MG63 (cell line): ENCODE results near the gene C13orf42. TPM values are rescaled to one million over a fixed set of nuclear protein-coding genes. Genes with fewer than 3 reads are reported as not detected.
"Not testable (repeated sequence)": the region's sequence is repeated elsewhere in the genome, so short reads cannot be mapped to it uniquely, and the experiment has no call there.

Experiments used
- DNase-seq: peaks from one replicate; pipeline ENCODE4 v3.0.0-alpha.2; 2020
- H3K27me3 ChIP-seq: fragments of 250-450 bp; sonication (Bioruptor Pico); 2 replicates; pipeline ENCODE4 v1.5.1; 2020; ENCODE audit warnings: mild to moderate bottlenecking, moderate library complexity
- H3K36me3 ChIP-seq: fragments of 250-450 bp; sonication (Bioruptor Pico); 2 replicates; pipeline ENCODE4 v1.5.1; 2020; ENCODE audit warnings: mild to moderate bottlenecking, moderate library complexity
- H3K4me3 ChIP-seq: fragments of 250-450 bp; sonication (Bioruptor Pico); 2 replicates; pipeline ENCODE4 v1.5.1; 2020; ENCODE audit warnings: mild to moderate bottlenecking, moderate library complexity
- H3K9me3 ChIP-seq: fragments of 250-450 bp; sonication (Bioruptor Pico); 2 replicates; pipeline ENCODE4 v1.5.1; 2020; ENCODE audit warnings: mild to moderate bottlenecking, moderate library complexity
- total RNA-seq: library from RNA; depleted of rRNA; stranded (reverse); fragments of >200 nt; shearing (Covaris generic); gene quantifications from 2 replicates; pipeline ENCODE4 v1.2.3, GENCODE V29; 2014; ENCODE audit warnings: low replicate concordance

Gene C13orf42
- total RNA-seq, 1 experiment from 2014 or later: not detected

DNA sequence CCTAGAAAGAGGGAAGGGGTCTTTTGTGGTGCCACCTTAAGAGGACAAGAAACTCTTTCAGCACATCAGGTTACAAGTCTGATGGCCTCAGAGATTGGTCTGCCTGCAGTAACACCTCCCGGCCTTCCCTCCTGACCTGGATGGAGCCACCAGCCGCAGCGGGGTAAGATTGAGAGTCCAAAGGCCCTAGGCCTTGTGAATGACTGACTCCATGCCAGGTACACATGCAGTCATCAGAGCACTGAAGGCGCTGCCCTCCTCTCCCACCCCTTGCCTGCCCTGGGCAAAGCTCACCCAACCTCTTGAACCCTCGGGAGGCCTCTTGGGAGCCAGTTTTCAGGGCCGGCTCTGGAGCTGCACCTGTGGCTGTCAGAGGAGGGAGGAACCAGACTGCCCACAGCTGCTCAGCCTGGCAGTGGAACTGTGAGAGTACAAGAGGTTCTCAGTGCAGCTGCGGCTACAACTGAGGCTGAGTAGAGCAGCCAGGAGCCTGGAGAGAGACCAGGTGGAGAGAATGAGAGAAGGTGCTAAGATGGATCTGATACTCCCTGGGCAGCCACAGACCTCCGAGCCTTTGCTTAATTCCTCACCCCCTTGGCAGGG is 23.8 kb upstream of the C13orf42 start:
- Histone ChIP-seq H3K27me3 (no peaks in the 10 kb centered on the region), H3K9me3 (0 out of 2 replicates have a peak, but pooled peaks cover 5% of the 10 kb centered on the region), H3K4me3 (no peak overlapping the region), H3K36me3 (no peaks in the 10 kb centered on the region)
- DNase-seq: no peak

DNA sequence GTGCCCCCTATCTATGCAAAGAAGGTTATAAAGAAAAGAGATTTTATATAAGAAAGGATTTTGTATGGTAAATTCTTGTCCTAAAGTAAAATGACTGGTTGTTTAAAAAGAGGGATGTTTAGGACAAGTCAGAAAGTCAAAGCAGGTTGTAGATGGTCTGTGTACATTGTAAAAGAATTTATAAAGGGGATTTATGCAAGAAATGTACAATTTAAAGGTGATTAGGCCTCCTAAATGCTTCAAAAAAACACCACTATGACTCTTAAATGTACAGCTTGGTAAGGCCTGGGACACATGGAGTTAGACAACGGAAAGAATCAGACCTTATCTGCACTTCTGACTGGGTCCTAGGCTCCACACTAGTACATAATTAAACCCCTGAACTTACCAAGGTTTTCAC is 19.3 kb upstream of the C13orf42 start:
- H3K4me3 ChIP-seq: no peak overlapping the region
- DNase-seq: no peak
- H3K27me3 ChIP-seq: no peaks in the 10 kb centered on the region; the same call in 1 of the 2 replicates
- H3K9me3 ChIP-seq: 0 out of 2 replicates have a peak, but pooled peaks cover 5% of the 10 kb centered on the region
- no peaks in the 10 kb centered on the region for H3K36me3 ChIP-seq

DNA sequence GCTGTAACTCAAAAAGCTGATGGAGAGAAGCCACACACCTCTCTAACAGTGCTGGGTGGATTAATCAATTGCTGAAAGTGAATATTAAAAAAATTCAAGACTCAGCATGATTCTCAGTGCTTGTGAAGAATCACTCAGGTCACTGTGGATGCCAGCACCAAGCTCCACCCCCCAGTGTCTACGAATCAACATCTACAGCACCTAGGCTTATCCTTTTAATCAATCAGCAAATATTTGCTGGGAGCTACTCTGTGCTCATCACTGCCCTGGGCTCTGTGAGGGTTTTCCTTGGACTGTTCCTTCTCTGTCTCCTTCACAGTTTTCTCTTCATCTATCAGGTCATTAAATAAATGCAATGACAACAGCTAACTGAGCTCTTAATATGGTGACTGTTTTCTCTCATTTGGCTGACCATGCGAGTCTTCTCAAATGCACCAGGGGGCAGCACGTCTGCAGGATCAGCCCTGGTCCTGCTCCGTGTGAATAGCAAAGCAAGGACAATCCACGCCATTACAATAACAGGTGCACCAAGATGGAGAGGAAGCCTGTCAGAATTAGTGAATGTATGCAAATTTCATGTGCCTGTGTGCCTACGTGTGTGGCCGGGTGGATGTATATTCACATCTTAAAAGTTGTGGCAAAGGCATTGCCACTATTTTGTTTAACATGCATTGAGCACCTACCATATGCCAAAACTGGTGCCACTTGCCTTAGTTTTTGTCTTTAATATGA is 14.6 kb upstream of the C13orf42 start:
- H3K9me3 ChIP-seq: 0 out of 2 replicates have a peak, but pooled peaks cover 5% of the 10 kb centered on the region
- H3K4me3 ChIP-seq: no peak overlapping the region
- DNase-seq: peak; percentile 28
- H3K36me3 ChIP-seq: no peaks in the 10 kb centered on the region
- H3K27me3 ChIP-seq: peaks cover 17% of the 10 kb centered on the region

DNA sequence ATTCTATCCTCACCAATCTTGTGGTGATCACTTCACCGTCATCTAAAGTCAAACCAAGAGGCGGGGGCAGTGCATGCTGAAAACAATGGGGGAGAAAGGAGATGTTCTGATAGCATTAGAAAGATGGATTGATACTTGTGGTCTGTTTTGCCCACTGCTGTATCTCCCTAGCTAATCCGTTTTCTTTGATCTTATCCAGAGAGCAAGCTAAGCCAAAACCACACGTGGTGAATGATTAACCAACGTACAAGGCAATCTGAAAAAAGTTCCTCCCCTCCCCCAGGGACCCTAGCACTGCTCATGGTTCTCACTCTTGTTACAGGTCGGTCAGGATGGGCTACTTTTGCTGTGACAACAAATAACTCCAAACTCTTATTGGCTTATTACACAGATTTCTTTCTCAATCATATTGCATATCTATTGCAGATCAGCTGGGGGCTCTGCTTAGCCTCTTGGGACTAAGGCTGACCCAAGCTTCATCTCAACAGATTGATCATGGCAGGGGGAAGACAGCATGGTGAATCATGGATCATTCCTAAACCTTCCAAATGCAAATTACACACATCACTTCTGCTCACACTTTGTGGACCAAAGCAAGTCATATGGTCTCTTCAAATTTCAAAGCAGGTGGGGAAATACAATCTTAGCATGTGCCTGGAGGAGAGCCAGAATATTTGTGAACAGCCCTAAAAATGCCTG is 11.9 kb upstream of the C13orf42 start:
- H3K4me3 ChIP-seq: no peak overlapping the region
- H3K9me3 ChIP-seq: no peaks in the 10 kb centered on the region
- H3K36me3 ChIP-seq: no peaks in the 10 kb centered on the region
- peaks cover 17% of the 10 kb centered on the region for H3K27me3 ChIP-seq
- DNase-seq: no peak

DNA sequence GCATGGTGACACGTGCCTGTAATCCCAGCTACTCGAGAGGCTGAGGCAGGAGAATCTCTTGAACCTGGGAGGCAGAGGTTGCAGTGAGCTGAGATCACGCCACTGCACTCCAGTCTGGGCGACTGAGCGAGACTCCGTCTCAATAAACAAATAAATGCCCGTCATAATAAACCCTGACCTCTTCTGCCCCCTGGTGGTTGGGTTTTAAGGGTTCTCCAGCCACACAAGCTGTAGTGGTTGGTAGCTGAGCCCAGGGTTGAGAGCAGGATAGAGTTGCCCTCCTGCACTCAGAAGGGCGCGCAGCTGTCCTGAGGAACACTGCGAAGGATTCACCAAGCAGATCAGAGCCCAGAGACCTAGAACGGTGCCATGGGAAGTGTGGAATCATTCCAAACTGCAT is 9.8 kb upstream of the C13orf42 start:
- DNase-seq, H3K9me3 ChIP-seq, H3K4me3 ChIP-seq, H3K36me3 ChIP-seq: not testable (repeated sequence)
- peaks cover 17% of the 10 kb centered on the region for H3K27me3 ChIP-seq

DNA sequence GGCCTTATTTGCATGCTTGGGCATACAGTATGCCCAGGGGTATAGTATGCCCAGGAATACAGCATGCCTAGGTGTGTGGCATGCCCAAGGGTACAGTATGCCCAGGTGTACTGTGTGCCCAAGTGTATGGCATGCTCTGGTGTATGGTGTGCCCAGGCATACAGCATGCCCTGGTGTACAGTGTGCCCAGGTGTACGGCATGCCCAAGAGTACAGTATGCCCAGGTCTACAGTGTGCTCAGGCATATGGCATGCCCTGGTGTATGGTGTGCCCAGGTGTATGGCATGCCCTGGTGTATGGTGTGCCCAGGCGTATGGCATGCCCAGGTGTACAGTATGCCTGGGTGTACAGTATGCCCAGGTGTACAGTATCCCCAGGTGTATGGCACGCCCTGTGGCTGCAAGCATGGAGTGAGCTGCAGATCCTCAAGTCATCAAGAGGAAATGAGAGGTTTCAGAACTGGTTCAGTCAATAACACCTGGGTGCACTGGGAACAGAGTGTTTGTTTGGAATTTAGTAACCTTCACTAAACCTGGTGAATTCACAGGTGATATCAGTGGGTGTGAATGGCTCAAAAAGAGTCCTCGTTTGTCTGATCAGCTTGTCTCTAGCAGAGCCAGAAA is 7.8 kb upstream of the C13orf42 start:
- H3K9me3 ChIP-seq: peaks cover 2% of the 10 kb centered on the region; the same call in 1 of the 2 replicates
- H3K36me3 ChIP-seq: no peaks in the 10 kb centered on the region
- H3K4me3 ChIP-seq: no peak overlapping the region
- DNase-seq: no peak
- H3K27me3 ChIP-seq: peaks cover 11% of the 10 kb centered on the region

DNA sequence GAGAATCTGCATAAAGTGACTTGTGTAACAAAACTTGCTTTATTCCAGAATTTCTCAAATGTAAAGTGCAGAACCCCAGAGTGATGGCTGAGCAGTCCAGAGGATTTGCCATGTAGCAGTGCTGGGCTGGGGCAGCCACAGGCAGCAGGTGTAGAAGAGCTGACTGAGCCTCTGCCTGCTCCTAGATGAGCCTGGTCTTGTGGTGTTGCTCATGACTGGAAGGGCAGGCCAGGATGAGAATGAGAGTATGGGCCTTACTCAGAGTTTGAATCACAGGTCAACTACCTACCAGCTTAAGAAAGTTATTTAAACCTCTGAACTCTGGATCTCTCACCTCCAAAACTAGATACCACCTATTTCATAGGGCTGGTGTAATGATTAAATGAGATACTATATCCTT is 2.9 kb upstream of the C13orf42 start:
- Histone ChIP-seq H3K36me3 (no peaks in the 10 kb centered on the region), H3K4me3 (no peak overlapping the region), H3K27me3 (no peaks in the 10 kb centered on the region; the same call in 1 of the 2 replicates), H3K9me3 (peaks cover 2% of the 10 kb centered on the region; the same call in 1 of the 2 replicates)
- no peak for DNase-seq

DNA sequence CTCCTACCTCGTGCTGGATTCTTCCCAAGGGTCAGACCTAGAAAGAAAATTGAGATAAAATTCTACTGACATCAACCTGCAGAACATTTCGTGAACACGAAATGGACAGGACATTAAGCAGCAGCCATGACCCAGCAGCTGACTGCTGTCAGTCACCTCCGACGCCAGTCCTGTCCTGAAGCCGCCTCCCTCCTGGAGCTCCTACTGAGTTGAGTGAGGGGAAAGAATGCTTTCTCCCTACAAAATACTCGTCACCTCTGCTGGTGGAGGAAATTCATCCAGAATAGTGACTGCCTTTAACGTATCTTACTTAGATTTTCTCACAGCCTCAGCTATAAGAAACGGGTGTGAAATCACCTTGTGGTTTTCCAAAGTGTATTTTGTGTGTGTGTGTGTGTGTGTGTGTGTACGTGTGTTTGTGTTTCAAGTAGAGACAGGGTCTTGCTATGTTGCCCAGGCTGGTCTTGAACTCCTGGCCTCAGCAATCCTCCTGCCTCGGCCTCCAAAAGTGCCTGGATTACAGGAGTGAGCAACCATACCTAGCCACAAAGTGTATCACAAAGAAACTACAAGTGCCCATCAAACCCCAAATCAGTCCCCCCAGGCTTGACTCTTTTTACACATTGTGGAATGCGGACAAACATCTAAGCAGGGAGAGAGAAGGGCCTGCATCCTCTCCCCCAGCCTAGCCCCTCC is 2.3 kb upstream of the C13orf42 start:
- Histone ChIP-seq H3K4me3 (no peak overlapping the region), H3K9me3 (peaks cover 2% of the 10 kb centered on the region; the same call in 1 of the 2 replicates), H3K36me3 (no peaks in the 10 kb centered on the region), H3K27me3 (no peaks in the 10 kb centered on the region; the same call in 1 of the 2 replicates)
- no peak for DNase-seq

DNA sequence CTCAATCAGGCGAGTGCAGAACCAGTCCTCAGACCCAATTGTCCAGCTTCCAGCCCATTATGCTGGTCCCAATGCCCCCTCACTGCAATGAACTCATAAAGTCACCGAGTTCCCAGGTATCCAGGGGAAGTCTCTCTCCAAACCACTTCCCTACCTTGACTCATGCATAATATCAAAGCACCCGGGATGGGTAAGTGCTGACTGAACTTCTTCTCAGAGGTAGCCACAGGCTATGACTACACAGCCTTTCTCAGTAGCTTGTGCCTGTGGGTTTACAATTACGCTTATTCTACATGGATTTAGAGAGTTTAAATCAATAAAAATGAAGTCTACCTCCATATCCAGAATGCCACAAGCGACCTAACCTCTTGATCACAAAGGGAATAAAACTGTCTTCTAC is 1.7 kb upstream of the C13orf42 start:
- no peaks in the 10 kb centered on the region for H3K36me3 ChIP-seq
- H3K4me3 ChIP-seq: no peak overlapping the region
- DNase-seq: no peak
- H3K9me3 ChIP-seq: peaks cover 2% of the 10 kb centered on the region; the same call in 1 of the 2 replicates
- no peaks in the 10 kb centered on the region; the same call in 1 of the 2 replicates for H3K27me3 ChIP-seq

DNA sequence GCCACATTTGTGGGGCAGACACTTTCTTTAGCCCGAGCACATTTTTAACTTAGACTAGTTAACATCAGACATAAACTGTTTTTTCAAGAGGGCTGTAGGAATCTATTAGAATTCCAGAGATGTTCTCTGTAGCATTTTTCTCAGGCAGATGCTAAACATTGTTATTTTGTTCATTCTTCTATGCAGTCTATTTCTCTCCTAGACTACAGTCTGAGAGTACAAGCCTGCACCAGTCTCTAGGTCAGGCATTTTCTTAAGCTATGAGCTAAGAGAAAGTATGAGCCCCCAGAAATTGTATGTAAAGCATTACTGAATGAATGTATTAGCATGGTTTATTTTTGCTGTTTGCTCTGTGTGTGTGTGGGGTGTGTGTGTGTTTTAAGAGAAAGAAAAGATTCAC is 923 bp upstream of the C13orf42 start:
- H3K36me3 ChIP-seq: no peaks in the 10 kb centered on the region
- H3K9me3 ChIP-seq: no peaks in the 10 kb centered on the region
- no peaks in the 10 kb centered on the region; the same call in 1 of the 2 replicates for H3K27me3 ChIP-seq
- no peak overlapping the region for H3K4me3 ChIP-seq
- DNase-seq: no peak

DNA sequence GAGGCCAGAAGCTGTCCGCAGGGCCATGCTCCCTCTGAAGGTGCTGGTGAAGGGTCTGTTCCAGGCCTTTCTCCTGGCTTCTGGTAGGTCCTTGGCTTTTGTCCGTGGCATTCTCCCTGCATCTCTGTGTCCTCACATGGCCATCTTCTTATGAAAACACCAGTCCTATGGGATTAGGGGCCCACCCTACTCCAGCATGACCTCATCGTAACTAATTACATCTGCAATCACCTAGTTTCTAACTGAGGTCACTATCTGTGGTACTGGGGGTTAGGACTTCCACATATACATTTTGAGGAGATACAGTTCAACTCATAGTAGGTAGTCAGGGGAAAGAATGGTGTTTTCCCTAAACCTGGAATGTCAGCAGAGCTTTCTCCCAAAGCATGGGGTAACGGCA is 3.1 kb downstream of the C13orf42 start:
- Histone ChIP-seq H3K9me3 (no peaks in the 10 kb centered on the region), H3K4me3 (no peak overlapping the region), H3K36me3 (no peaks in the 10 kb centered on the region), H3K27me3 (peaks cover 2% of the 10 kb centered on the region; the same call in 1 of the 2 replicates)
- DNase-seq: no peak

DNA sequence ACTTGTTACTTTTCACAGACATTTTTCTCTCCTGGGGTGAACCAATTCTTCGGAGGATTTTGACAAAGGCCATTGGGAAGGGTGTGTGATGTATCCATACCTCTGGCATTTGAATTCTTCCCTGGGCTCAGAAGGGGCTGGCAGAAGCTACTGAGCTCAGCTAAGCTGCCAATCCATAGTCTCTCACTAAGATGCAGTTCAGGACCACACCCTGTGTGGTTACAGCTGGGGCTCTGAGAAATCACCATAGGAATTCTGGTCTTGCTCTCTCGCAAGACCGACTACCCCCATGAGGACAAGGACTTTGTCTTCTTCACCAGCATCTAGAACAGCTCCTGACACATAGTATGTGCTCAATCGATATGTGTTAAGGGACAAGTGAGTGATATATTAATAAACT is 6.0 kb downstream of the C13orf42 start:
- Histone ChIP-seq H3K27me3 (peaks cover 2% of the 10 kb centered on the region; the same call in 1 of the 2 replicates), H3K4me3 (no peak overlapping the region), H3K9me3 (no peaks in the 10 kb centered on the region), H3K36me3 (no peaks in the 10 kb centered on the region)
- no peak for DNase-seq

DNA sequence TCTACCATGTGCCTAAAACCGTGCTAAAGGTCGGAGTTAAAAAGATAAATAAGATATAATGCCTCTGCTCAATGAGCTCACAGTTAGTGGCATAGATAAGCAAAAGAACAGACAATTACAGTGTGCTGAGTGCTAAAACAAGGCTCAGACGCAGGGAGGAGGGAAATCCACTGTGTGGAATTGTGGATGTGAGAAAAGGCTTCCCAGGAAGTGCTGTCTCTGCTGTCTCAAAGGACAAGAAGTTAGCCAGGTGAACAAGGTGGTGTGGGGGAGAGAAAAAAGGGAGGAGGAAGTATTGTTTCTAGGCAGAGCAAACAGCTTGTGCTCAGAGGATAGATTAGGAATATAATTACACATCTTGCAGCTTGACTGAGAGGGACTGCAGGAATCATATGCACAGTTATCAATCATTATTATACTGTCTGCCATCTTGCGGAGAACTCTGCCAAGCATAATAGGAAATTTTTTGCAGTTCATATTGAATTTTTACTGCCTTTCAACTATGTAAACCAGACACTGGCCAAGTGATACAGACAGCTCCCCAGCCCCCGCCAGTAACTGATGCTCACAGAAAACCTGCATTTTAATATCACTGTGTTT is 9.3 kb downstream of the C13orf42 start:
- H3K27me3 ChIP-seq: peaks cover 9% of the 10 kb centered on the region; the same call in 1 of the 2 replicates

DNA sequence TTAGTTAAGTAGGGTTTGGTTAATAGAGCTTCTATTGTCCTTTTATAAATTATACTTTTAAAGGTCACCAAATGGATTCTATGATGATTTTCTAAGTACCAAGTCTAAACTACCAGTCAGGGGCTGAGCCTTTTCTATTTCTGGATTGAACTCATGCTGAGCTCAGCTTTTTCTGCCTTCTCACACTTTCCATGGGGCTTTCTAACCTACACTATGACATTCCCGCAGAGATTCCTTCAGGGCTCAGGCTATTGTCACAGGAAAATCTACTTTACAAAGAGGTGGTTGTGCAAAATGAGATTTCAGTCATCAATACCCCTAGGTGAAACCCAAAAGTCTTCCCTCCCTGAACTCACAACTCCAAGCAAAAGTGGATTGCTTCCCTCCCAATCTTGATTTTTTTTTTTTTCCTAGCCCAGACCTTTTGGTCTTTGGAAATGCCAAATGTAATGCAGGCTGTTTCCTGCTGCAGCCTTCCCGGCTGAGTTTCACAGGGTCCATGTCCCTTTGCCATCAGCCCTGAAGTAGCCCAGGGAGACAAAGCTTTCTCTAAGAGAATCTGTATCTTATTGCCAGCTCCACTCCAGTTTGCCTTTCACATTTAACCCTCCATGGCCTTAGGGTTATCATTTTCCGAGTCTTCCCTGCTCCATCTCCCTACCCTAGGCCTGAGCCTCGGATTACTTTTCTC is 13.6 kb downstream of the C13orf42 start:
- Histone ChIP-seq H3K36me3 (no peaks in the 10 kb centered on the region), H3K9me3 (no peaks in the 10 kb centered on the region), H3K4me3 (no peak overlapping the region), H3K27me3 (peaks cover 19% of the 10 kb centered on the region; the same call in 1 of the 2 replicates)
- no peak for DNase-seq

More for the DNA sequence above, 9.3 kb downstream of the C13orf42 start:
- no peak for DNase-seq
- H3K36me3 ChIP-seq: no peaks in the 10 kb centered on the region
- H3K4me3 ChIP-seq: no peak overlapping the region
- H3K9me3 ChIP-seq: no peaks in the 10 kb centered on the region

DNA sequence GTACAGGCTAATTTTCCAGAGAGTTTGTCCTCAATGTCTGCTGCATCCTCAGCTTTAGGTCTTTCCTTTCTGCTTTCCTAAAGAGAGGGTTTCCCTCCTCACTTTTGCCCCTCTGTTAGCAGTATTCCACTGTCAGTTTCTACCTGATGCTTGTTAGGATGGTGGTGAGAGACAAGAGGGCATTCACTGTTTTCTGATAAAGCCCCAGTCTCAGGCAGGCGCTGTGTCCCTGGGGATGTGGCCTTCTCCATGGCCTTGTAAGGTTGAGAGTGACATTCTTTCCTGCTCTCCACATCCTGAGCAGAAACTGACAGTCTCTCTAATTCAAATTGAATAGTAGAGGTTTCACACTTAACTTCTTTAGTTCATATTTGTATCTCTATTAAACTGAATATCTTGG is 14.9 kb downstream of the C13orf42 start:
- no peaks in the 10 kb centered on the region for H3K36me3 ChIP-seq

More for the DNA sequence above, 14.9 kb downstream of the C13orf42 start:
- Histone ChIP-seq H3K27me3 (peaks cover 19% of the 10 kb centered on the region; the same call in 1 of the 2 replicates), H3K4me3 (no peak overlapping the region), H3K9me3 (no peaks in the 10 kb centered on the region)
- no peak for DNase-seq
